ENCODE data around the gene KRT77.
"Not testable (repeated sequence)": the region's sequence is repeated elsewhere in the genome, so short reads cannot be mapped to it uniquely, and the experiment has no call there.

KRT77 gene

GRCh38 chr12:52673713-52674432 is 29.5 kb downstream of the KRT77 start:
- no peak for DNase-seq

- no peak for DNase-seq
These were observed 30.1 kb downstream of the KRT77 start for GRCh38 chr12:52673217-52673616.

GRCh38 chr12:52672321-52672933 is 30.9 kb downstream of the KRT77 start:
- DNase-seq = no peak

- no peak for DNase-seq
These were observed 32.4 kb downstream of the KRT77 start for GRCh38 chr12:52670961-52671360.

GRCh38 chr12:52670506-52670905 is 32.8 kb downstream of the KRT77 start:
- DNase-seq = no peak

- not testable (repeated sequence) for DNase-seq
These were observed 33.4 kb downstream of the KRT77 start for GRCh38 chr12:52669941-52670340.

GRCh38 chr12:52669426-52669825 is 33.9 kb downstream of the KRT77 start:
- DNase-seq = no peak

- no peak for DNase-seq
These were observed 35.4 kb downstream of the KRT77 start for GRCh38 chr12:52667931-52668330.

- DNase-seq = no peak
These were observed 35.8 kb downstream of the KRT77 start for GRCh38 chr12:52667509-52667908.

- DNase-seq = no peak
These were observed 36.9 kb downstream of the KRT77 start for GRCh38 chr12:52666471-52666870.

GRCh38 chr12:52663420-52663819 is 39.9 kb downstream of the KRT77 start:
- no peak for DNase-seq

GRCh38 chr12:52662918-52663229 is 40.5 kb downstream of the KRT77 start:
- no peak for DNase-seq

- no peak for DNase-seq
These were observed 41.0 kb downstream of the KRT77 start for GRCh38 chr12:52662093-52662917.

- no peak for DNase-seq
These were observed 41.7 kb downstream of the KRT77 start for GRCh38 chr12:52661668-52662067.

GRCh38 chr12:52660934-52661499 is 42.3 kb downstream of the KRT77 start:
- no peak for DNase-seq

- no peak for DNase-seq
These were observed 43.4 kb downstream of the KRT77 start for GRCh38 chr12:52659951-52660350.

GRCh38 chr12:52659395-52659794 is 43.9 kb downstream of the KRT77 start:
- no peak for DNase-seq

GRCh38 chr12:52658196-52658595 is 45.1 kb downstream of the KRT77 start:
- no peak for DNase-seq

- DNase-seq = no peak
These were observed 45.9 kb downstream of the KRT77 start for GRCh38 chr12:52657250-52657902.

- DNase-seq = no peak
These were observed 46.7 kb downstream of the KRT77 start for GRCh38 chr12:52656616-52657015.

- no peak for DNase-seq
These were observed 47.6 kb downstream of the KRT77 start for GRCh38 chr12:52655720-52656124.

GRCh38 chr12:52655251-52655650 is 48.1 kb downstream of the KRT77 start:
- DNase-seq = no peak

GRCh38 chr12:52651726-52652261 is 51.5 kb downstream of the KRT77 start, which contains the start of gene KRT2:
KRT2 (minus strand) TSS chr12:52652211; CDS start chr12:52652142, 69 bp downstream.
- no peak for DNase-seq
